Mesenchymal stem cell (in vitro differentiated cells and primary cell): ENCODE measurements around the gene ZDHHC9.

Experiments
- DNase-seq: peaks from one replicate; pipeline ENCODE4 v3.0.0-alpha.2; 2013
- H2AFZ ChIP-seq: one replicate; pipeline ENCODE4 v1.6.1; 2013; ENCODE audit warnings: low read depth, mild to moderate bottlenecking, control low read depth, inconsistent platforms, low read length, moderate library complexity
- H2AK5ac ChIP-seq: 2 replicates; pipeline ENCODE4 v1.6.1; 2013; ENCODE audit warnings: low read length, moderate library complexity, mild to moderate bottlenecking, inconsistent platforms; ENCODE audit not compliant: severe bottlenecking
- H2BK120ac ChIP-seq: one replicate; pipeline ENCODE4 v1.6.1; 2013; ENCODE audit warnings: low read depth, mild to moderate bottlenecking, inconsistent platforms, low read length, moderate library complexity
- H2BK12ac ChIP-seq, 2 experiments: one replicate each; pipeline ENCODE4 v1.6.1; 2013; ENCODE audit warnings: inconsistent platforms in 2 of 2, low read length in 2 of 2, mild to moderate bottlenecking in 2 of 2, moderate library complexity in 2 of 2, control low read depth in 1 of 2
- H2BK15ac ChIP-seq: one replicate; pipeline ENCODE4 v1.6.1; 2013; ENCODE audit warnings: mild to moderate bottlenecking, low read depth, inconsistent platforms; ENCODE audit not compliant: poor library complexity, severe bottlenecking
- H2BK5ac ChIP-seq: 2 replicates; pipeline ENCODE4 v1.6.1; 2013; ENCODE audit warnings: low read depth, mild to moderate bottlenecking, low read length, control low read depth, inconsistent platforms; ENCODE audit not compliant: poor library complexity, severe bottlenecking
- H3K14ac ChIP-seq, 2 experiments: one replicate each; pipeline ENCODE4 v1.6.1; 2013; ENCODE audit warnings: inconsistent platforms in 2 of 2, low read length in 2 of 2, control low read depth in 1 of 2, mild to moderate bottlenecking in 1 of 2, moderate library complexity in 1 of 2
- H3K18ac ChIP-seq, 2 experiments: one replicate each; pipeline ENCODE4 v1.6.1; 2013; ENCODE audit warnings: inconsistent platforms in 2 of 2, low read length in 2 of 2, control low read depth in 1 of 2, low read depth in 1 of 2, mild to moderate bottlenecking in 1 of 2
- H3K23ac ChIP-seq, 2 experiments: one replicate each; pipeline ENCODE4 v1.6.1; 2013; ENCODE audit warnings: inconsistent platforms in 2 of 2, low read length in 2 of 2, mild to moderate bottlenecking in 2 of 2, moderate library complexity in 2 of 2, control low read depth in 1 of 2
- H3K27ac ChIP-seq: 2 replicates; pipeline ENCODE4 v1.5.1; 2013; ENCODE audit warnings: mild to moderate bottlenecking, moderate library complexity, low read length, control low read depth, inconsistent platforms; ENCODE audit not compliant: poor library complexity, severe bottlenecking
- H3K27me3 ChIP-seq, 2 experiments: 2 replicates each; pipeline versions ENCODE4 v1.6.1 to v1.7.0; 2013; ENCODE audit warnings: low read length in 2 of 2, mild to moderate bottlenecking in 2 of 2, moderate library complexity in 2 of 2, control low read depth in 1 of 2, inconsistent platforms in 1 of 2; ENCODE audit not compliant: control insufficient read depth in 1 of 2, insufficient read depth in 1 of 2
- H3K36me3 ChIP-seq, 2 experiments: 2 replicates each; pipeline versions ENCODE4 v1.6.1 to v1.7.0; 2013; ENCODE audit warnings: low read length in 2 of 2, control low read depth in 1 of 2, inconsistent platforms in 1 of 2, low read depth in 1 of 2, mild to moderate bottlenecking in 1 of 2; ENCODE audit not compliant: insufficient read depth in 2 of 2, control insufficient read depth in 1 of 2
- H3K4ac ChIP-seq, 2 experiments: one replicate each; pipeline ENCODE4 v1.6.1; 2013; ENCODE audit warnings: inconsistent platforms in 2 of 2, low read length in 2 of 2, mild to moderate bottlenecking in 2 of 2, moderate library complexity in 2 of 2, control low read depth in 1 of 2, low read depth in 1 of 2
- H3K4me1 ChIP-seq: 2 replicates; pipeline ENCODE4 v1.6.1; 2013; ENCODE audit warnings: low read depth, low read length, control low read depth; ENCODE audit not compliant: control insufficient read depth, insufficient read depth
- H3K4me2 ChIP-seq: 2 replicates; pipeline ENCODE4 v1.6.1; 2013; ENCODE audit warnings: low read length, mild to moderate bottlenecking, inconsistent platforms; ENCODE audit not compliant: poor library complexity, severe bottlenecking
- H3K4me3 ChIP-seq, 2 experiments: 2 replicates each; pipeline versions ENCODE4 v1.5.1 to v1.7.0; 2013; ENCODE audit warnings: low read length in 2 of 2, mild to moderate bottlenecking in 2 of 2, control low read depth in 1 of 2, low read depth in 1 of 2; ENCODE audit not compliant: insufficient read depth in 1 of 2
- H3K79me1 ChIP-seq: replicated peaks from 2 replicates; pipeline ENCODE4 v1.6.1; 2013; ENCODE audit warnings: mild to moderate bottlenecking, control low read depth, low read length, inconsistent platforms; ENCODE audit not compliant: poor library complexity, severe bottlenecking
- H3K9ac ChIP-seq: 2 replicates; pipeline ENCODE4 v1.7.0; 2013; ENCODE audit warnings: mild to moderate bottlenecking, low read length, moderate library complexity
- H3K9me3 ChIP-seq: 2 replicates; pipeline ENCODE4 v1.7.0; 2013; ENCODE audit warnings: mild to moderate bottlenecking, low read length; ENCODE audit not compliant: control insufficient read depth
- H4K8ac ChIP-seq: one replicate; pipeline ENCODE4 v1.6.1; 2013; ENCODE audit warnings: inconsistent platforms, mild to moderate bottlenecking, low read length, moderate library complexity
- H4K91ac ChIP-seq: one replicate; pipeline ENCODE4 v1.6.1; 2013; ENCODE audit warnings: mild to moderate bottlenecking, low read length, inconsistent platforms
- WGBS: methylation state at CpG from one replicate; pipeline ENCODE4 v1.1.7; 2013; ENCODE audit warnings: mixed read lengths; 5-methylcytosine and 5-hydroxymethylcytosine counted together

The ZDHHC9 gene

DNA sequence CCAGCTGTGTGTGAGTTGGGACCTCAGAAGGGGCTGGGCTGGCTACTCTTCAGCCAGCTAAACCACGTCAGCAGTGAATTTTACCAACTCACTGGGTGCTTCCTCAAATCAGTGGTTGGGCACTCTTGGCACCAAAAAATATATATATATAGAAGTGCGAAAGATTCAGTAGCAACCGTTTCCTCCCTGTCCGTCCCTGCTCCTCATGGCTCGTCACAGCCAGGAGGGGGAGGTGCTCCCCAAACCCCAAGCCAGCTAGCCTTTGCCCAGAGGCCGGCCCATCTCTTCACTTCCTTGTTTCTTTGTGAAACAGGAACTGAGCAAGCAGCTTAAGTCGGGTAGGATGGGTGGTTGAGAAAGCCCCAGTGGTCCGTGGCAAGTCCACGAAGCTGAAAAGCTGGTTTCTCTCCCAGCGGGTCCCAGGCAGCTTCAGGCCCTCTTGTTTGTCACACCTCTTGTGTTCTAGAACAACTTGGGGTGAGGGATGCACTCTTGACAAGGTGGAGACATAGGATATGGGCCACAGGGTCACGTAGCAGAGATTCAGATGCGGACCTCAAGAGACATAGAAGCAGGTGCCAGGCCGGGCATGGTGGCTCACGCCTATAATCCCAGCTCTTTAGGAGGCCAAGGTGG lies 70.8 kb downstream of the ZDHHC9 start:
- no peak overlapping the region for H3K9ac ChIP-seq
- no peak overlapping the region for H2BK12ac ChIP-seq
- no peak overlapping the region for H4K8ac ChIP-seq
- H2BK120ac ChIP-seq = no peak overlapping the region
- 78% methylated on average over 13 of the region's 14 CpGs for WGBS
- no peak overlapping the region for H3K4me2 ChIP-seq
- no peak overlapping the region for H2BK15ac ChIP-seq
- H2AFZ ChIP-seq = no peak overlapping the region
- H3K36me3 ChIP-seq = no peaks in the 10 kb centered on the region
- no peak overlapping the region for H3K4ac ChIP-seq
- no peaks in the 10 kb centered on the region for H3K9me3 ChIP-seq
- H3K27me3 ChIP-seq = peaks cover 0 to 39% of the 10 kb centered on the region in 2 experiments
- no peaks in the 10 kb centered on the region for H3K4me1 ChIP-seq
- no peak overlapping the region for H4K91ac ChIP-seq
- no peak overlapping the region for H2BK5ac ChIP-seq
- no peak overlapping the region for H3K4me3 ChIP-seq
- no peak overlapping the region for H3K18ac ChIP-seq
- H3K14ac ChIP-seq = no peak overlapping the region
- H3K23ac ChIP-seq = no peak overlapping the region
- no peaks in the 10 kb centered on the region for H3K79me1 ChIP-seq
- no peak for DNase-seq
- no peak overlapping the region for H3K27ac ChIP-seq
- H2AK5ac ChIP-seq = no peak overlapping the region

DNA sequence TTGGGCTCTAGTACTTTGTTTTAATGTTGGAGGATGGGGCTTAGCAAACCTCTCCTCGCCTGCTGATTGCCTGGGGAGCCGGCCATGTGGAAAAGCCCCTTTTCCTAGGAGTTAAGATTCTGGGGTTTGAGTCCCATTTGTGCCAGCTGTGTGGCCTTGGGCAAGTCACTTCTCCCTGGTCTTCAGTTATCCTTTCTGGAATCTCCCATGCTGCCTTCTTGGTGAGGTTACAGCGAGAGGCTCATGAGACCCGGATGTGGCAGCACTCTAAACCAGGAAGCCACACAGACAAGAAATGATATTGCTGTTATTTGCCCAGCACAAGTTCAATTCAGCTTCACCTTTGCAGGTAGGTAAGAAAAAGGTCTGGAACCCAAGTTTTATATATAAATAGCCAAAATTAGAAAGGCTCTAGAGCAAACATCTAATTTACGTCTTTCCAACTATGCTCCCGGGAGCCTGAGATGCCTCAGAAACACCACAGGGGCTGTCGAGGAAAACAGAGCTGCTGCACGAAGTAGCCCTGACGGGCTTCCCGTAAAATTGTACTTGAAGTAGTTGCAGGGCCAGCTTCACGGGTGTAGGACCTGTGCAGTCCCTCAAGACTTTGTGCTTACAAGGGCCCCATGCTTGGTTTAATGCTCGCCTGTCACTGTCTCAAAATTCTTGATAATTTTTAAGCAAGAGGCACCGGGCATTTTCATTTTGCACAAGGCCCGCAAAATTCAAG lies 72.3 kb downstream of the ZDHHC9 start:
- H3K27me3 ChIP-seq = peaks cover 0 to 33% of the 10 kb centered on the region in 2 experiments
- H3K9me3 ChIP-seq = no peaks in the 10 kb centered on the region
- no peak overlapping the region for H3K4me3 ChIP-seq
- H3K4me2 ChIP-seq = no peak overlapping the region
- no peak overlapping the region for H2BK5ac ChIP-seq
- H4K91ac ChIP-seq = no peak overlapping the region
- H2BK15ac ChIP-seq = no peak overlapping the region
- no peak overlapping the region for H4K8ac ChIP-seq
- H3K27ac ChIP-seq = no peak overlapping the region
- H3K14ac ChIP-seq = no peak overlapping the region
- WGBS = 86% methylated on average over 12 of the region's 14 CpGs
- H2BK12ac ChIP-seq = no peak overlapping the region
- H2BK120ac ChIP-seq = no peak overlapping the region
- H3K36me3 ChIP-seq = no peaks in the 10 kb centered on the region
- no peak overlapping the region for H3K9ac ChIP-seq
- H3K4me1 ChIP-seq = no peaks in the 10 kb centered on the region
- DNase-seq = no peak
- H3K23ac ChIP-seq = no peak overlapping the region
- H2AK5ac ChIP-seq = no peak overlapping the region
- no peaks in the 10 kb centered on the region for H3K79me1 ChIP-seq
- H3K18ac ChIP-seq = no peak overlapping the region
- no peak overlapping the region for H2AFZ ChIP-seq
- H3K4ac ChIP-seq = no peak overlapping the region

DNA sequence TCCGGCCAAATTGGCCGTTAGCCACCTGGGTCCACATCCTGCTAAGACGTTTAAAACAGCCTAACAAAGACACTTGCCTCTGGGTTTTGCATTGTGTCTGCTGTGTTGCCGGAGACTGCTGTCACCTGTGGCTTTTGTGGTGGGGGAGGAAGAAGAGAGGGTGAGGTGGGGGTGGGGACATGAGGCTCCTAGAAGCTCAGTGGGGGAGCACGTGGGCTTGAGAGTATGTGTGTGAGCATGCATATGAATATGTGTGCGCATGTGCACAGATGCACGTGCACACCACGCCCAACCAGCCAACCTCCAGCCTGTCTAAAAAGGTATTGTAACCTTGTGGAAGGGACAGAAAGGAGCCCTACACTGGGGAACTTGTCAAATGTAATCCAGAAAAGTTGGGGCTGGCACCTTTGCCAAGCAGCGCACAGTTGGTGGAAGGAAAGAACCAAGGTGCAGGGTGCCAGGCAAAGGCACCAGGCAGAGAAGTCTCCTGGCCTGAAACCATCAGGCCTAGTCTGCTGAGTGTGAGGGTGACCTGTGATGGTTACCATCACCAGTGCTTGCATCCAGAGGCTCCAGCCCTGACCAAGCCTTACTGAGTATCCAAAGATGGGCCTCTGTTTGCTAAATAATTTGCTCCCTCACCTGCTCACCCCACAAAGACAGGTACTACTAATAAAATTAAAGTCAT lies 74.1 kb downstream of the ZDHHC9 start:
- 91% methylated on average over 6 of the region's 9 CpGs for WGBS
- H3K9me3 ChIP-seq = no peaks in the 10 kb centered on the region

More for the DNA sequence above, 74.1 kb downstream of the ZDHHC9 start:
- Histone ChIP-seq H3K79me1 (no peaks in the 10 kb centered on the region), H3K4ac (no peak overlapping the region), H3K9ac (no peak overlapping the region), H3K27ac (no peak overlapping the region), H3K14ac (no peak overlapping the region), H2AFZ (no peak overlapping the region), H3K4me2 (no peak overlapping the region), H2AK5ac (no peak overlapping the region), H3K4me1 (no peaks in the 10 kb centered on the region), H2BK5ac (peak overlapping the region; percentile 19), H4K8ac (no peak overlapping the region), H3K36me3 (no peaks in the 10 kb centered on the region), H3K18ac (no peak overlapping the region), H2BK15ac (no peak overlapping the region), H3K4me3 (no peak overlapping the region), H3K27me3 (peaks cover 0 to 26% of the 10 kb centered on the region in 2 experiments), H3K23ac (no peak overlapping the region), H4K91ac (no peak overlapping the region), H2BK12ac (no peak overlapping the region), H2BK120ac (no peak overlapping the region)
- no peak for DNase-seq
